Transverse colon (tissue), 3 donors: ENCODE data around the gene LSM12.

Experiments used
- EP300 ChIP-seq: sonication (generic); formaldehyde crosslinking; IDR thresholded peaks from one replicate; pipeline ENCODE4 v1.6.1; 2017; ENCODE audit warnings: antibody characterized with exemption, low read depth
- POLR2A ChIP-seq: fragments of 450-650 bp; IDR thresholded peaks from one replicate; pipeline ENCODE4 v1.6.1; 2016; ENCODE audit warnings: antibody characterized with exemption, mild to moderate bottlenecking, moderate library complexity
- TF ChIP-seq, protein P1 (sequence below), 5 experiments: fragments of 200-600 bp in 3 of 5; fragments of 450-650 bp in 2 of 5; sonication (generic) in 3 of 5; IDR thresholded peaks; 1 replicate in 2 of 5; 2 replicates in 3 of 5; pipeline ENCODE4 v1.5.1; 2016 to 2017; ENCODE audit warnings: antibody characterized with exemption in 5 of 5, inconsistent platforms in 3 of 5, mild to moderate bottlenecking in 2 of 5, moderate library complexity in 1 of 5

DNA sequence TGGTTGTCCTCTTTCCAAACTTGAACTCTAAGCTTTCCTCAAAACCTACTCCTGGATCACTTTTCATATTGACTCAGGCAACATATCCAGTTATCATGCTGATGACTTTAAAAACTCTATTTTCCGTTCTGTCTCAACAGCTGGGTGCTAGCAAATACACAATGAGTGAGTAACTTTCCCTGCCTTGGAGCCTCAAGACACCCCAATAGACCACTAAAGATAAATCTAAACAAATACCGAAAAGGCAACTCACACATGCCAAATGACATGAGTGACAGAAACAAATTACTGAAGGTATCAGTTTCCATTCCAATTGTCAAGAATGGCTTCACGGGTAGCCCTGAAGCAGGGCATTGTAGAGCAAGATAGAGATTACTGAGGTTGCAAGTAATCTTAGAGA, 36.0 kb downstream of the LSM12 start:
- TF ChIP-seq, protein P1, sequence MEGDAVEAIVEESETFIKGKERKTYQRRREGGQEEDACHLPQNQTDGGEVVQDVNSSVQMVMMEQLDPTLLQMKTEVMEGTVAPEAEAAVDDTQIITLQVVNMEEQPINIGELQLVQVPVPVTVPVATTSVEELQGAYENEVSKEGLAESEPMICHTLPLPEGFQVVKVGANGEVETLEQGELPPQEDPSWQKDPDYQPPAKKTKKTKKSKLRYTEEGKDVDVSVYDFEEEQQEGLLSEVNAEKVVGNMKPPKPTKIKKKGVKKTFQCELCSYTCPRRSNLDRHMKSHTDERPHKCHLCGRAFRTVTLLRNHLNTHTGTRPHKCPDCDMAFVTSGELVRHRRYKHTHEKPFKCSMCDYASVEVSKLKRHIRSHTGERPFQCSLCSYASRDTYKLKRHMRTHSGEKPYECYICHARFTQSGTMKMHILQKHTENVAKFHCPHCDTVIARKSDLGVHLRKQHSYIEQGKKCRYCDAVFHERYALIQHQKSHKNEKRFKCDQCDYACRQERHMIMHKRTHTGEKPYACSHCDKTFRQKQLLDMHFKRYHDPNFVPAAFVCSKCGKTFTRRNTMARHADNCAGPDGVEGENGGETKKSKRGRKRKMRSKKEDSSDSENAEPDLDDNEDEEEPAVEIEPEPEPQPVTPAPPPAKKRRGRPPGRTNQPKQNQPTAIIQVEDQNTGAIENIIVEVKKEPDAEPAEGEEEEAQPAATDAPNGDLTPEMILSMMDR (IDR thresholded peaks at IDR 0.05): no peak
- TF ChIP-seq EP300: no peak
- no peak for TF ChIP-seq POLR2A
